Body of pancreas (tissue), 4 donors: ENCODE results near the gene SETBP1. TPM values are rescaled to one million over a fixed set of nuclear protein-coding genes. Genes with fewer than 3 reads are reported as not detected.

Experiments
- ATAC-seq: fragments of 150-250 bp; one replicate; pipeline ENCODE4 v1.9.1; 2016
- DNase-seq, 4 donors: peaks; one replicate each; pipeline ENCODE4 v3.0.0-alpha.2; 2019
- H3K27ac ChIP-seq, 4 donors: fragments of 200-600 bp; sonication (generic); 1 replicate in 3 of 4; 2 replicates in 1 of 4; pipeline versions ENCODE4 v1.5.1 to v1.6.1; 2016 to 2019; ENCODE audit warnings: mild to moderate bottlenecking in 1 of 4, mixed read lengths in 1 of 4, moderate library complexity in 1 of 4
- H3K27me3 ChIP-seq, 2 donors: fragments of 200-600 bp; sonication (generic); one replicate each; pipeline ENCODE4 v1.6.0; 2016; ENCODE audit warnings: mild to moderate bottlenecking in 1 of 2
- H3K36me3 ChIP-seq, 2 donors: fragments of 200-600 bp; sonication (generic); replicated peaks in 1 of 2; 2 replicates each; pipeline ENCODE4 v1.5.1; 2016; ENCODE audit warnings: low read depth in 2 of 2; ENCODE audit not compliant: insufficient read depth in 1 of 2
- H3K4me1 ChIP-seq: fragments of 200-600 bp; sonication (generic); one replicate; pipeline ENCODE4 v1.6.0; 2016
- H3K4me3 ChIP-seq, 2 donors: fragments of 200-600 bp; sonication (generic); 1 replicate in 1 of 2; 2 replicates in 1 of 2; pipeline ENCODE4 v1.5.1; 2016 to 2019
- H3K9me3 ChIP-seq, 3 donors: fragments of 200-600 bp; sonication (generic); 1 replicate in 2 of 3; 2 replicates in 1 of 3; pipeline ENCODE4 v1.5.1; 2016
- POLR2A ChIP-seq, 3 donors: fragments of 450-650 bp; IDR thresholded peaks; one replicate each; pipeline ENCODE4 v1.6.1; 2016; ENCODE audit warnings: antibody characterized with exemption in 3 of 3, mild to moderate bottlenecking in 2 of 3
- WGBS, 2 donors: methylation state at CpG; one replicate each; pipeline ENCODE4 v1.1.5; 2017; 5-methylcytosine and 5-hydroxymethylcytosine counted together
- intact Hi-C: fragments of 100-400 bp; cut with DNase I; formaldehyde crosslinking; loops from one replicate; pipeline ENCODE4 v1.15.1; 2023
- total RNA-seq, 2 donors: library from RNA; depleted of rRNA; stranded (reverse); fragments of >200 nt; gene quantifications; one replicate each; pipeline ENCODE4 v1.1.0, GENCODE V29; 2016
- TF ChIP-seq, protein P1 (sequence below), 7 experiments: fragments of 450-650 bp in 4 of 7; fragments of 200-600 bp in 3 of 7; sonication (generic) in 3 of 7; IDR thresholded peaks; one replicate each; pipeline ENCODE4 v1.5.1; 2016 to 2019; ENCODE audit warnings: antibody characterized with exemption in 7 of 7

Gene SETBP1
- total RNA-seq, 2 donors from 2014 or later: 23.6 to 37.2 TPM

DNA sequence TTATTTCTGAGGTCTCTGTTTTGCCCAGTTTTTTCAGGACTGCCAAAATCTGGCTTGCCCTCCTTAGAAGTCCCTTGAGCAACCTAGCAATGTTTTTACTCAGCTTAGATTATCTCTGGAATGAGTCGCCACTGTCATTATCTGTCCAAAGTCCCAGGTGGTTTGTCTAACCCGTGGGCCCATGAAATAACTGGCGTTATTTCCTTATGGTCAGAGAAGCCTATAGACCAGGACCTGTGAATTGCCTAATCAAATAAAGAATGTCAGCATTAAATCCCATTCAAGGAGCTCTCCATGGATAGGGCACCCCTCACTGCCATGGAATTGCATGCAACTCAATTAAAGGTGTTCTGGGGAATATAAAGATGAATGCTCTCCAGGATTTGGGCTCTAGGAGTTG is 373.9 kb downstream of the SETBP1 start:
- Histone ChIP-seq H3K4me3 (no peak overlapping the region), H3K9me3 (no peaks in the 10 kb centered on the region), H3K27ac (no peak overlapping the region), H3K4me1 (no peaks in the 10 kb centered on the region), H3K27me3 (no peaks in the 10 kb centered on the region), H3K36me3 (no peaks in the 10 kb centered on the region)
- 86 to 89% methylated on average over 3 of the region's 3 CpGs for WGBS, 2 donors
- no peak for DNase-seq
- TF ChIP-seq, protein P1, sequence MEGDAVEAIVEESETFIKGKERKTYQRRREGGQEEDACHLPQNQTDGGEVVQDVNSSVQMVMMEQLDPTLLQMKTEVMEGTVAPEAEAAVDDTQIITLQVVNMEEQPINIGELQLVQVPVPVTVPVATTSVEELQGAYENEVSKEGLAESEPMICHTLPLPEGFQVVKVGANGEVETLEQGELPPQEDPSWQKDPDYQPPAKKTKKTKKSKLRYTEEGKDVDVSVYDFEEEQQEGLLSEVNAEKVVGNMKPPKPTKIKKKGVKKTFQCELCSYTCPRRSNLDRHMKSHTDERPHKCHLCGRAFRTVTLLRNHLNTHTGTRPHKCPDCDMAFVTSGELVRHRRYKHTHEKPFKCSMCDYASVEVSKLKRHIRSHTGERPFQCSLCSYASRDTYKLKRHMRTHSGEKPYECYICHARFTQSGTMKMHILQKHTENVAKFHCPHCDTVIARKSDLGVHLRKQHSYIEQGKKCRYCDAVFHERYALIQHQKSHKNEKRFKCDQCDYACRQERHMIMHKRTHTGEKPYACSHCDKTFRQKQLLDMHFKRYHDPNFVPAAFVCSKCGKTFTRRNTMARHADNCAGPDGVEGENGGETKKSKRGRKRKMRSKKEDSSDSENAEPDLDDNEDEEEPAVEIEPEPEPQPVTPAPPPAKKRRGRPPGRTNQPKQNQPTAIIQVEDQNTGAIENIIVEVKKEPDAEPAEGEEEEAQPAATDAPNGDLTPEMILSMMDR (IDR thresholded peaks at IDR 0.05): no peak
- TF ChIP-seq POLR2A (IDR thresholded peaks at IDR 0.05): no peak
- no peak for ATAC-seq
- intact Hi-C loops: no loop called here

DNA sequence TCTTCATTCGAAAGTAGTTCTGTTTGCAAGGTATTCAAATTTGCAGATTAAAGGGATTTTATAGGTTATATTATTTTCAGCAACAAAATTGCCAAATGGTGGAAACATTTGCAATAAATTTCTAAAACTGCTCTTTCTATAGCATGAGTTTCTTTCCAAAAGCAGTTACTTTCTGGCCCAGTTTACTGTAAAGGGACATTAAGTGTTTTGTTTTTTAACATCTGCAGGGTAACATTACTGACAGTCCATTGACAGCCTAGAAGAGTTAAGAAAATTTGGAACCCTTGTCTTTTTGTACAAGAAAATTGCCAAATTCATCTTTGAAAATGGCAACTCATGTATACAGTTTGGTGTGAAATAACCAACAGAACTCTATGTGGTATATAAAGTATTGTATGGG is 375.1 kb downstream of the SETBP1 start:
- Histone ChIP-seq H3K27me3 (no peaks in the 10 kb centered on the region), H3K27ac (no peak overlapping the region), H3K9me3 (no peaks in the 10 kb centered on the region), H3K36me3 (no peaks in the 10 kb centered on the region), H3K4me1 (no peaks in the 10 kb centered on the region), H3K4me3 (no peak overlapping the region)
- intact Hi-C loops: no loop called here
- DNase-seq (no peak), ATAC-seq (no peak)
- WGBS, 2 donors: 96% methylated on average over 1 of the region's 1 CpG
- TF ChIP-seq POLR2A (IDR thresholded peaks at IDR 0.05): no peak
- TF ChIP-seq, protein P1 (IDR thresholded peaks at IDR 0.05): no peak

DNA sequence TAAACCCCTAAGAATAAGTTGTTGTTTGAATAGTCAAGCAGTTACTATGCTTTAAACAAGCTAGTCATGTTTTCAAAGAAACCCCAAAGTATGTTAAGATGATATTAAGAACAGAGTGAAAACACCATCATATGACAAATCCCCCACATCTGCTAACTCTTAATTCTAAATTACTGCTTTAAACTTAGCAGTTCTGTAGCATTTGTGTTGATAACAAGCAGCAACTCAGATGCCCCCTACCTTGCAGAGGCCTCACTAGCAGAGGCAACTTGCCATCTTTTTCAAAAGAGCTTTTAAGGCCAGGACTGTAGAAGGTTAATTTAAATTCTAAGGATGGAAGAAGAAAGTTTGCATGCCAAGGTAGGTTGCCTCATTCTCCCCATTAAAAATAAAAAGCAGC is 376.2 kb downstream of the SETBP1 start:
- no peak overlapping the region for H3K27ac ChIP-seq
- ATAC-seq: no peak
- no peaks in the 10 kb centered on the region for H3K4me1 ChIP-seq

DNA sequence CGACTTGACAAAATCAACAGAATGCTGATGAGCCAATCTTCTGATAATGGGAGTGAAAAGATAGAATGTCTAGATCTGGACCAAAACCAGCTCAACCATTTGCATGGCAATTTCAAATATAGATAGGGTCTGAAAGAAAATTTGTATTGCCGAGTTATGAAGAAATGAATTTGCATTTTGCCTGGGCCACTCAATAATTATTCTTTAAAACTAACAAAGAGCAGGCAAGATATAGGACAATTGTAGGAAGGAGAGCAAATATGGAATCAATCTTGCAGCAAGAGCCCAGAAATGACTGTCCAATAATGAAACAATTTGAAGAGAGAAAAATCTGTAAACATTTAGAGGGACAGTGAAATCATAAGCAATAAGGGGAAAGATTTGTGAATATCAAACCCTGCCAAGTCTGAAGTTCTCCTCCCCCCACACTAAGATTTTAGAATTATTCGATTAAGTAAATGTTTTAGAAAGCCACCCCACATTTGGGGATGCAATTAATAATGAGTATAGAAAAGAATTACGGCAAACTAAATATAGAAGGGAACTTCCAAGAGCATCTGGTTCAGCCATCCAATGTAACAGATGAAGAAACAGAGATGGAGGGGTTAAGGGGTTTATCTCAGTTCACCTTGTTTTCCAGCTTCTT is 377.4 kb downstream of the SETBP1 start:
- ATAC-seq (no peak), DNase-seq (no peak)
- no peaks in the 10 kb centered on the region for H3K4me1 ChIP-seq
- WGBS, 2 donors: 78 to 84% methylated on average over 4 of the region's 4 CpGs
- no peak for TF ChIP-seq POLR2A (IDR thresholded peaks at IDR 0.05)
- TF ChIP-seq, protein P1 (IDR thresholded peaks at IDR 0.05): no peak
- no peak overlapping the region for H3K27ac ChIP-seq
- H3K4me3 ChIP-seq: no peak overlapping the region
- H3K27me3 ChIP-seq: no peaks in the 10 kb centered on the region
- H3K9me3 ChIP-seq: no peaks in the 10 kb centered on the region
- intact Hi-C loops: no loop called here
- H3K36me3 ChIP-seq: peaks cover 0 to 1% of the 10 kb centered on the region in 2 donors

More for the DNA sequence above, 376.2 kb downstream of the SETBP1 start:
- Histone ChIP-seq H3K9me3 (no peaks in the 10 kb centered on the region), H3K36me3 (no peaks in the 10 kb centered on the region), H3K4me3 (no peak overlapping the region), H3K27me3 (no peaks in the 10 kb centered on the region)
- TF ChIP-seq, protein P1 (IDR thresholded peaks at IDR 0.05): no peak
- TF ChIP-seq POLR2A (IDR thresholded peaks at IDR 0.05): no peak
- intact Hi-C loops: no loop called here
- DNase-seq: no peak

DNA sequence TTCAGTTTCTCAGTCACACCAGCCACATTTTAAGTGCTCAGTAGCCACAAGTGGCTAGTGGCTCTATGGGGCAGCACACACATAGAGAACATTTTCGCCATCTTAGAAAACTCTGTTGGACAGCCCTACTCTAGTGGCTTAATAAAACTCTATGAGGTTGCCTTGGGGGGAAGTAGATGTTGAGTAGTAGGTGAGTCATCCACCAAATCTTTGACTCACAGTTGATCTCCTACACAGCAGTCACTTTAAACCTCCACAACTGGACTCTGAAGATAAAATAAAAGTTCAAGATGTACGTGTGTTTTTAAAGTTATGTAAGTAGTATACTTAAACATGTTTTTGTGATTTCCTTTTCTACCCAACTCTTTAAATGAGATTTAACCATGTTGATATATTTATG is 379.0 kb downstream of the SETBP1 start:
- Histone ChIP-seq H3K9me3 (no peaks in the 10 kb centered on the region), H3K36me3 (peaks cover 0 to 4% of the 10 kb centered on the region in 2 donors), H3K4me3 (no peak overlapping the region), H3K27me3 (no peaks in the 10 kb centered on the region), H3K4me1 (no peaks in the 10 kb centered on the region), H3K27ac (no peak overlapping the region)
- 65 to 89% methylated on average over 2 of the region's 2 CpGs for WGBS, 2 donors
- intact Hi-C loops: no loop called here
- no peak for DNase-seq
- no peak for ATAC-seq
- TF ChIP-seq POLR2A (IDR thresholded peaks at IDR 0.05): no peak
- TF ChIP-seq, protein P1 (IDR thresholded peaks at IDR 0.05): no peak
